Tongue (tissue), 2 donors: ENCODE data around the gene CYP19A1. TPM values are rescaled to one million over a fixed set of nuclear protein-coding genes. Genes with fewer than 3 reads are reported as not detected.

Source experiments
- DNase-seq: peaks from one replicate; pipeline ENCODE4 v3.0.0-alpha.2; 2015
- total RNA-seq: library from RNA; depleted of rRNA; stranded (reverse); fragments of >200 nt; gene quantifications from one replicate; pipeline ENCODE4 v1.2.3, GENCODE V29; 2014

CYP19A1 gene
- total RNA-seq, 1 donor from 2014 or later: 3.0 TPM

- no peak for DNase-seq
Measured at GRCh38 chr15:51356983-51357382, 18.6 kb upstream of the CYP19A1 start.

- DNase-seq: no peak
Measured at GRCh38 chr15:51356147-51356546, 17.8 kb upstream of the CYP19A1 start.

DNA sequence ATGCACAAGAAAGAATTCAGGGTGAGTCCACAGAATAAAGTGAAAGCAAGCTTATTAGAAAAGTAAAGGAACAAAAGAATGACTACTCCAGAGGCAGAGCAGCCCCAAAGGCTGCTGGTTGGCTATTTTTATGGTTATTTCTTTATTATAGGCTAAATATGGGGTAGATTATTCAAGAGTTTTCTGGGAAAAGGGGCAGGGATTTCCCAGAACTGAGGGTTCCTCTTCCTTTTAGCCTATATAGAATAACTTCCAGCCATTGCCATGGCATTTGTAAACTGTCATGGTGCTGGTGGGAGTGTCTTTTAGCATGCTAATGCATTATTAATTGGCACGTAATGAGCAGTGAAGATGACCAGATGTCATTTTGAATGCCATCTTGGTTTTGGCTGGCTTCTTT is 16.7 kb upstream of the CYP19A1 start:
- DNase-seq: no peak

- DNase-seq: no peak
Measured at GRCh38 chr15:51353976-51354375, 15.6 kb upstream of the CYP19A1 start.

- DNase-seq: no peak
Measured at GRCh38 chr15:51350723-51351122, 12.3 kb upstream of the CYP19A1 start.

- peak; percentile 25 for DNase-seq
Measured at GRCh38 chr15:51349156-51349844, 10.9 kb upstream of the CYP19A1 start.

- no peak for DNase-seq
Measured at GRCh38 chr15:51348688-51349087, 10.3 kb upstream of the CYP19A1 start.

- DNase-seq: no peak
Measured at GRCh38 chr15:51346136-51346535, 7.7 kb upstream of the CYP19A1 start.

DNA sequence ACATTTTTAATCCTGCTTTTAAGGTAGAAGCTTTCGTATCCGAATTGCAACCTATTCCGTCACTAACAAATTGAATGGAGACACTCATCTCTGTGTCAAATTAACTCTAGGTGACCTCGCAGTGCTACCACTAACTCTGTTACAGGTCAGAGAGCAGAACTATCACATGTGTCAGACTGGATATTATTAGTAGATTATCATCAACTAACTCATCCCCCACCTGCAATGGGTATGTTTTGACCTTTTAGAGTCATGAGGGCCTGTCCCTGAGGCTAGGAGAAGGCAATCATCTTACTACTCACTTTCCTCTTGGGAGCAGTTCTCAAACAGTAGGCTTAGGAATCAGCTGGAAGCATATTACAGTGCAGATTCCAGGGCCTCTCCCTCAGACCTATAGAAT is 5.1 kb upstream of the CYP19A1 start:
- no peak for DNase-seq

GRCh38 chr15:51342227-51342999 is 4.0 kb upstream of the CYP19A1 start:
- DNase-seq: no peak

- DNase-seq: peak; percentile 20
Measured at GRCh38 chr15:51341366-51342226, 3.2 kb upstream of the CYP19A1 start, which contains the start of gene GLDN. GLDN (plus strand) TSS chr15:51341655; CDS start chr15:51341685, 30 bp downstream.

DNA sequence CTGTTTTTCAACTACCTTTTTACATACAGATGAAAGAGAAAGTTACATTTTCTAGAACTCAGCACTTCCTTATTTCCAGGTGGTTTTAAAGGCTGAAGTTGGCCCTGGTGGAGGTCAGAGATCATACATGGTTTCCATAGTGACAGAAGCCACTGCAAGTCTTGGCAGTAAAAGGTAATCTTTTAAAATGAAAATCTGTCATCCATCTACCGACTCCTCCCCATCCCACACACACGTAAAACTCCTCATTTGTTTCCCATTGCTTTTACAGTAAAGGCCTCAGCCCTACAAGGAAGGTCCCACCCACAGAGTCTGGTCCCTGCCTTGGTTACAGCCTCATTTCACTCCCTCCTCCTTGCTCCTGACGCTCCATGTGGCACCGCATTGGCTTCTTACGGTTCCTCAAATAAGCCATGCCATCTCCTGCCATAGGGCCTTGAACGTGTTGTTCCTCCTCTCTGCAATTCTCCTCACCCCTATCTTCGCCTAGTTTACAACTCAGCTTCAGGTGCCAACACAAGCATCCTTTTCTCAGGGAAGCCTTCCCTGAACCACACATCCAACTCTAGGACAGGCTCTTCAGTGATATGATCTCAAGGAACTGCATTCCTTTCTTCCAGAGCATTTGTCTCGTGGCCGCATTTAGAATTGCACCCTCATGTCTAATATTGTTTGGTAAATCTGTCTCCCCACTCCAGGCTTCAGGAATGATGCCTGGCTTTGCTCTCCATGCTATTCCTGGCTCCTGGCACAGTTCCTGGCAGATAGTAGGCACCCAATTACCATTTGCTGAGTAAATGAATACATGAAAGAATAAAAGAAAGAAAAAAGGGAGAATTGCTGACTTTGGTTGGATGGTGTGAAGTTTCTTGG is 2.6 kb downstream of the CYP19A1 start:
- no peak for DNase-seq

- DNase-seq: no peak
Measured at GRCh38 chr15:51335087-51335486, 3.3 kb downstream of the CYP19A1 start.

DNA sequence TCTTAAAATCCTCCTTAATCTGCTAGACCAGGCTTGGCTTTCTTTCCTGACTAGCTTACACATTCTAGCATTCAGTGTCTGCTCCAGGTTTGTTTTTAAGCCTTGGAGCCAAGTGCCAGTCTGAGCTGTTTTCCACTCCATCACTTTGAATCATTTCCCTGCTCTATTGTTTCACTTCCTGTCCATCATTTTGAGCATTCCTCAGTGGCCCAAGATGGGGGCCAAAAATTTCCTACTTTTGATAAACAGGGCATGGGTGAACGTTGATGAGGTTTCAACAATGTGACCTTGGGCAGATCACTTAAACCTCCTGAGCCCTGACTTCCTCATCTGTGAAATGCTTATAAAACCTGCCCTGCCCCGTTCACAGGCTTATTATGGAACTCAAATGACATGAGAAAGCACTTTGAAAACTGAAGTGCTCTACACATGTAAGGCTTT is 4.4 kb downstream of the CYP19A1 start:
- DNase-seq: no peak

DNA sequence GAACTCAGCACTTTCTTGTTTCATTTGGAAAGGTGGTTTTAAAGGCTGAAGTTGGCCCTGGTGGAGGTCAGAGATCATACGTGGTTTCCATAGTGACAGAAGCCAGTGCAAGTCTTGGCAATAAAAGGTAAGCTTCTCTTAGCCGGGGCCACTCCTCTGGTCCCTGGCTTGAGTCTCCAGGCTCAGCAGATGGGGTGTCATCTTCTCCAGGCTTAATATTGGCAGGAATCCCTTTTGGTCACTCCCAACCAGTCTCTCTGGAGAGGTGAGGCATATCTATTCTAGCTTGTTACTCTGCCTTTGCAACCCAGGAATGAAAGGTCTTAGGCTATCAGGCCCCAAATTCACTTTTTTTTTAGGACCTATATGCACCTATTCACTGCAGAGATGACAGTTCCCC is 4.8 kb downstream of the CYP19A1 start:
- DNase-seq: no peak

DNA sequence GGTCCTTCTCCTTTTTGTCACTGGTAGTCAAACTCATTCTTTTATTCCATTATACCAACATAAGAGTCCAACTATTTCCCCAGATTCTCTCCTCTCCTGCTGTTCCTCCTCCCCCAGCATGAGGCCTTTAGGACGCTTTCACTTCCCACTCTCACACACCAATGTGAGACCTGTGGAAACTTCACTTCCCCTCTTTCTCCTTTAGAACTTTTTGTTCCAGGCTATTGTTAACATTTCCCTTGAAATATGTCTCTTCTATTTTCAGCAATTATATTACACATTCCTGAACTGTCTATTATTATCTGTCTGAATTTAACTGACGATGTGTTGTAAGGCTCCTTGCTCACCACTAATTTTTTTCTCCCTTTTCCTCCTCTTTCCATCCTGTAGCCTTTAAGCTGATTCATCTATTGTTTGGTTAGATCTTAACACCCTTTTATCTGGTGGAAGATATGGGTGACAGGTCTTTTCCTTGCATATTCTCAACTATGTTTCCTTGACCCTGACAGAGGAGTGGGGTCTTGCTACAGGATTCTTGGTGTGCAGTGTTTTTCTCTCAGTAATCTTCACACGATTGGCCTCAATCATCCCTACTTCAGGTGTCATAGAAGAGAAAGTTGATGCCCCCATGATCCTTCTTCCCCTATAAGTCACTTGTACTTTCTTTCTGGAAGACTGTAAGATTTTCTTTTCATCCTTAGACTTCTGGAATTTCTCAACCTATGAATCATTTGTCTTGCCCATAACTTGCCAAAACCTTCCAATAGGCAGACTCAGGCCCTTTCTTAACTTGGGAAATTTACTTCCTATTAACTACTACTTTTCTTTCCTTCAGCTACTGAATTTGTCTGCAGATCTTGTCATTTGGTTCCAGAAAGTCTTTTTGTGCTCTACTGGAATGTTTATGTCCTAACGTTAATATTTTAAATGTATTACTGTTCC is 5.9 kb downstream of the CYP19A1 start:
- no peak for DNase-seq

GRCh38 chr15:51331141-51331540 is 7.3 kb downstream of the CYP19A1 start:
- DNase-seq: no peak

- DNase-seq: no peak
Measured at GRCh38 chr15:51328926-51329325, 9.5 kb downstream of the CYP19A1 start.

- DNase-seq: no peak
Measured at GRCh38 chr15:51327081-51327480, 11.3 kb downstream of the CYP19A1 start.

DNA sequence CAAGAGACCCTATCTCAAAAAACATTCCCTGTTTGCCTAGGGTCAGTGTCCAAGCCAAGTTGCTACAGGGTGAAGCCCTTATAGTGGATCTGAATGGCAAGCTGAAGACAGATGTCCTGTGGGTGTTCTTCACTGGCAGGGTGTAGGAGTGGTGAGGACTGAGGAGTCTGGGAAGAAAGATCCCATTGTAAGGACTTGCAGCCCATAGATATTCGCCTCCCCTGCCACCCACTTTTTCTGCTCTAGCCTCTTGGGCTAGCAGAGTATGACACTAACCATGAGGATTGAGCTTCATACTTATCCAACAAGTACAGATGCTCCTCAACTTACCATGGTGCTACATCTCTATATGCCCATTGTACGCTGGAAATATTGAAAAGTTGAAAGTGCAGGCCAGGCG is 13.2 kb downstream of the CYP19A1 start:
- no peak for DNase-seq

- no peak for DNase-seq
Measured at GRCh38 chr15:51323749-51324148, 14.6 kb downstream of the CYP19A1 start.
